OCI-LY7 (cell line): ENCODE results near the gene SLC5A4. TPM values are rescaled to one million over a fixed set of nuclear protein-coding genes. Genes with fewer than 3 reads are reported as not detected.

Experiments
- BruUV-seq: library from RNA; stranded (reverse); fragments of 400-500 nt; replicated peaks from 2 replicates; lab custom pipeline; 2021; lab: Mats Ljungman, UMichigan
- CTCF ChIA-PET: fragments of 300-600 bp; sonication (Branson Sonifier 250); formaldehyde crosslinking; loops from one replicate; lab custom pipeline; 2022; ENCODE audit warnings: antibody characterized with exemption; ENCODE audit not compliant: unreplicated experiment; lab: Charles Lee
- POLR2A ChIA-PET: fragments of 300-600 bp; sonication (Branson Sonifier 250); formaldehyde crosslinking; loops from one replicate; lab custom pipeline; 2022; ENCODE audit warnings: antibody characterized with exemption; lab: Charles Lee
- DNase-seq: peaks from one replicate; pipeline ENCODE4 v3.0.0-alpha.2; 2015; ENCODE audit warnings: low spot score
- H2AFZ ChIP-seq: fragments of 200-600 bp; sonication (generic), shearing (Covaris generic); 2 replicates; pipeline ENCODE4 v1.6.1; 2014; ENCODE audit warnings: mild to moderate bottlenecking, antibody characterized with exemption, low read length, moderate library complexity
- H3K27ac ChIP-seq: fragments of 200-600 bp; sonication (generic); 2 replicates; pipeline ENCODE4 v1.5.1; 2014; ENCODE audit warnings: mixed run types, low read depth, mild to moderate bottlenecking, moderate library complexity, low read length, inconsistent platforms; ENCODE audit not compliant: poor library complexity, severe bottlenecking
- H3K36me3 ChIP-seq: fragments of 200-600 bp; sonication (generic); 2 replicates; pipeline ENCODE4 v1.6.1; 2014; ENCODE audit warnings: mild to moderate bottlenecking, antibody characterized with exemption, low read length, moderate library complexity, mixed read lengths; ENCODE audit not compliant: insufficient read depth
- H3K4me1 ChIP-seq: fragments of 200-600 bp; sonication (generic); 2 replicates; pipeline ENCODE4 v1.5.1; 2014; ENCODE audit warnings: mild to moderate bottlenecking, low read length; ENCODE audit not compliant: insufficient read depth, poor library complexity, severe bottlenecking
- H3K4me2 ChIP-seq: fragments of 200-600 bp; sonication (generic); 2 replicates; pipeline ENCODE4 v1.6.1; 2014; ENCODE audit warnings: mild to moderate bottlenecking, low read length
- H3K4me3 ChIP-seq: fragments of 200-600 bp; sonication (generic); 2 replicates; pipeline ENCODE4 v1.5.1; 2014; ENCODE audit warnings: mild to moderate bottlenecking, low read depth, low read length; ENCODE audit not compliant: poor library complexity, severe bottlenecking
- H3K79me2 ChIP-seq: fragments of 200-600 bp; sonication (generic); 2 replicates; pipeline ENCODE4 v1.6.1; 2016; ENCODE audit warnings: low read depth, mild to moderate bottlenecking, low read length, moderate library complexity, mixed read lengths; ENCODE audit not compliant: insufficient read depth
- H3K9me2 ChIP-seq: fragments of 200-600 bp; sonication (generic); 2 replicates; pipeline ENCODE4 v1.6.1; 2016; ENCODE audit warnings: mild to moderate bottlenecking, low read length, mixed read lengths; ENCODE audit not compliant: insufficient read depth
- H3K9me3 ChIP-seq: fragments of 200-600 bp; sonication (generic); 2 replicates; pipeline ENCODE4 v1.6.1; 2014; ENCODE audit warnings: mild to moderate bottlenecking, mixed run types, low read length, mixed read lengths
- H4K20me1 ChIP-seq: fragments of 200-600 bp; sonication (generic); 2 replicates; pipeline ENCODE4 v1.6.1; 2014; ENCODE audit warnings: mild to moderate bottlenecking, antibody characterized with exemption, low read length, moderate library complexity, mixed read lengths; ENCODE audit not compliant: insufficient read depth
- EZH2phosphoT487 ChIP-seq: fragments of 200-600 bp; sonication (generic); IDR thresholded peaks from 2 replicates; pipeline ENCODE4 v1.6.1; 2018; ENCODE audit warnings: low read depth, borderline replicate concordance, mild to moderate bottlenecking, mixed run types, antibody characterized with exemption, low read length, moderate library complexity, mixed read lengths
- intact Hi-C: fragments of 100-400 bp; cut with micrococcal nuclease; formaldehyde crosslinking; loops from one replicate; pipeline ENCODE4 v1.10.0; 2022; ENCODE audit not compliant: unreplicated experiment
- total RNA-seq, 2 experiments: library from RNA; depleted of rRNA in 1 of 2; stranded (reverse); fragments of >200 nt in 1 of 2; shearing (Covaris generic) in 1 of 2; gene quantifications; 2 replicates each; pipeline ENCODE4 v1.2.3, GENCODE V29; 2014 to 2022
- TF ChIP-seq, protein P1 (sequence below): fragments of 200-600 bp; sonication (generic); conservative IDR thresholded peaks from 2 replicates; pipeline ENCODE4 v1.5.1; 2014; ENCODE audit warnings: mild to moderate bottlenecking, antibody characterized with exemption, low read length, moderate library complexity, mixed read lengths

SLC5A4 gene
- total RNA-seq, 2 experiments from 2014 or later = not detected

GRCh38 chr22:32218470-32218869 lies 36.7 kb downstream of the SLC5A4 start:
- Histone ChIP-seq H3K4me2 (no peak overlapping the region), H3K4me3 (no peak overlapping the region), H3K36me3 (no peaks in the 10 kb centered on the region), H3K9me3 (no peaks in the 10 kb centered on the region), H4K20me1 (no peaks in the 10 kb centered on the region), H2AFZ (no peak overlapping the region), H3K79me2 (no peaks in the 10 kb centered on the region), H3K27ac (no peak overlapping the region), H3K4me1 (no peaks in the 10 kb centered on the region), H3K9me2 (no peaks in the 10 kb centered on the region)
- intact Hi-C loops = no loop called here
- DNase-seq = no peak
- no TSS peak for BruUV-seq
- TF ChIP-seq, protein P1, sequence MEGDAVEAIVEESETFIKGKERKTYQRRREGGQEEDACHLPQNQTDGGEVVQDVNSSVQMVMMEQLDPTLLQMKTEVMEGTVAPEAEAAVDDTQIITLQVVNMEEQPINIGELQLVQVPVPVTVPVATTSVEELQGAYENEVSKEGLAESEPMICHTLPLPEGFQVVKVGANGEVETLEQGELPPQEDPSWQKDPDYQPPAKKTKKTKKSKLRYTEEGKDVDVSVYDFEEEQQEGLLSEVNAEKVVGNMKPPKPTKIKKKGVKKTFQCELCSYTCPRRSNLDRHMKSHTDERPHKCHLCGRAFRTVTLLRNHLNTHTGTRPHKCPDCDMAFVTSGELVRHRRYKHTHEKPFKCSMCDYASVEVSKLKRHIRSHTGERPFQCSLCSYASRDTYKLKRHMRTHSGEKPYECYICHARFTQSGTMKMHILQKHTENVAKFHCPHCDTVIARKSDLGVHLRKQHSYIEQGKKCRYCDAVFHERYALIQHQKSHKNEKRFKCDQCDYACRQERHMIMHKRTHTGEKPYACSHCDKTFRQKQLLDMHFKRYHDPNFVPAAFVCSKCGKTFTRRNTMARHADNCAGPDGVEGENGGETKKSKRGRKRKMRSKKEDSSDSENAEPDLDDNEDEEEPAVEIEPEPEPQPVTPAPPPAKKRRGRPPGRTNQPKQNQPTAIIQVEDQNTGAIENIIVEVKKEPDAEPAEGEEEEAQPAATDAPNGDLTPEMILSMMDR = no peak
- TF ChIP-seq EZH2phosphoT487 = no peak
- CTCF ChIA-PET = no interaction called here
- POLR2A ChIA-PET = interaction anchor here (0.7 kb wide), 1 partner anchor 153 kb away, joined by 3 read pairs; no protein-coding TSS in a partner anchor

DNA sequence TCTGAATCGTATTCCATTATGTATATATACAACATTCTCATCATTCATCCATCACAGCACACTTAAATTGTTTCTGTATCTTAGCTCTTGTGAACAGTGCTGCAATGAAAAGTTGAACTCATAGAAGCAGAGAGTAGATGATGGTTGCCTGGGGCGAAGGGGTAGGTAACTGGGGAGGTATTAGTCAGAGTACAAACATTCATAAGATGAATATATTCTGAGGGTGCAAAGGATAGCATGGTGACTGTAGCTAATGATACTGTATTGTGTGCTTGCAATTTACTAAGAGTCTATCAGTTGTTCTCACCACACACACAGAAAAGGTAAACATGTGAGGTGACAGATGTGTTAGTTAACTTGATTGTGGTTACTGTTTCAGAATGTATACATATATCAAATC lies 37.7 kb downstream of the SLC5A4 start:
- no peaks in the 10 kb centered on the region for H3K9me2 ChIP-seq
- TF ChIP-seq, protein P1 = no peak
- no peak for TF ChIP-seq EZH2phosphoT487
- intact Hi-C loops = no loop called here
- no peak overlapping the region for H3K4me2 ChIP-seq
- BruUV-seq = no TSS peak
- no peak overlapping the region for H3K4me3 ChIP-seq
- H2AFZ ChIP-seq = no peak overlapping the region
- no peaks in the 10 kb centered on the region for H3K79me2 ChIP-seq
- no peaks in the 10 kb centered on the region for H3K4me1 ChIP-seq
- ChIA-PET POLR2A (no interaction called here), CTCF (interaction anchor here (0.5 kb wide), 1 partner anchor 87 kb away, joined by 3 read pairs; no protein-coding TSS in a partner anchor)
- H3K27ac ChIP-seq = no peak overlapping the region
- H3K36me3 ChIP-seq = no peaks in the 10 kb centered on the region
- H3K9me3 ChIP-seq = no peaks in the 10 kb centered on the region
- no peaks in the 10 kb centered on the region for H4K20me1 ChIP-seq
- no peak for DNase-seq

DNA sequence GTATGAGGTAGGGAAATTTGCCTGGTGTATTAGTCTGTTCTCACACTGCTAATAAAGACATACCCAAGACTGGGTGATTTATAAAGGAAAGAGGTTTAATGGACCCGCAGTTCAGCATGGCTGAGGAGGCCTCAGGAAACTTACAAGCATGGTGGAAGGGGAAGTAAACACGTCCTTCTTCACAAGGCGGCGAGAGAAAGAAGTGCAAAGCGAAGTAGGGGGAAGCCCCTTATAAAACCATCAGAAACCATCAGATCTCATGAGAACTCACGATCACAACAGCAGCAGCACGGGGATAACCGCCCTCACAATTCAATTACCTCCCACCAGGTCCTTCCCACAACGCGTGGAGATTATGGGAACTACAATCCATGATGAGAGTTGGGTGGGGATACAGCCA lies 38.2 kb downstream of the SLC5A4 start:
- BruUV-seq = no TSS peak
- POLR2A ChIA-PET = no interaction called here
- intact Hi-C loops = no loop called here
- H3K79me2 ChIP-seq = no peaks in the 10 kb centered on the region
- H3K9me2 ChIP-seq = no peaks in the 10 kb centered on the region
- H3K27ac ChIP-seq = no peak overlapping the region
- H3K4me3 ChIP-seq = no peak overlapping the region
- no peak for DNase-seq
- no peaks in the 10 kb centered on the region for H3K36me3 ChIP-seq
- no peaks in the 10 kb centered on the region for H4K20me1 ChIP-seq
- H3K9me3 ChIP-seq = no peaks in the 10 kb centered on the region
- no peak overlapping the region for H2AFZ ChIP-seq
- H3K4me2 ChIP-seq = no peak overlapping the region
- no peak for TF ChIP-seq EZH2phosphoT487
- TF ChIP-seq, protein P1 = no peak
- CTCF ChIA-PET = no interaction called here
- no peaks in the 10 kb centered on the region for H3K4me1 ChIP-seq
